Neural cell (in vitro differentiated cells): ENCODE results near the gene NUDT3. TPM values are rescaled to one million over a fixed set of nuclear protein-coding genes. Genes with fewer than 3 reads are reported as not detected.
A peak's percentile ranks its signal among the peaks of the same experiment; 100 is the strongest.

ENCODE experiments used
- H2AFZ ChIP-seq: fragments of 200-600, 300-800 bp; sonication (generic), shearing (Covaris generic); 2 replicates; pipeline ENCODE4 v1.6.0; 2014; ENCODE audit warnings: low read depth, mild to moderate bottlenecking, antibody characterized with exemption, low read length, moderate library complexity
- H3F3A ChIP-seq: fragments of 200-600 bp; shearing (Covaris generic); 2 replicates; pipeline ENCODE4 v1.6.1; 2016; ENCODE audit warnings: mild to moderate bottlenecking, moderate library complexity, mixed read lengths, antibody characterized with exemption, low read length; ENCODE audit not compliant: insufficient read depth, poor library complexity, severe bottlenecking
- H3K27ac ChIP-seq: fragments of 200-600, 300-800 bp; sonication (generic), shearing (Covaris generic); 2 replicates; pipeline ENCODE4 v1.5.1; 2014; ENCODE audit warnings: mild to moderate bottlenecking, low read length, moderate library complexity
- H3K27me3 ChIP-seq: fragments of 300-800, 200-600 bp; sonication (generic), shearing (Covaris generic); 2 replicates; pipeline ENCODE4 v1.6.0; 2014; ENCODE audit warnings: mild to moderate bottlenecking, low read depth, low read length, moderate library complexity; ENCODE audit not compliant: insufficient read depth
- H3K36me3 ChIP-seq: fragments of 300-800, 200-600 bp; sonication (generic), shearing (Covaris generic); 2 replicates; pipeline ENCODE4 v1.5.1; 2014; ENCODE audit warnings: mild to moderate bottlenecking, antibody characterized with exemption, low read length, moderate library complexity; ENCODE audit not compliant: insufficient read depth
- H3K4me2 ChIP-seq: fragments of 300-800, 200-600 bp; sonication (generic), shearing (Covaris generic); 2 replicates; pipeline ENCODE4 v1.6.0; 2014; ENCODE audit warnings: mild to moderate bottlenecking, low read length
- H3K4me3 ChIP-seq: fragments of 300-800, 200-600 bp; sonication (generic), shearing (Covaris generic); 2 replicates; pipeline ENCODE4 v1.5.1; 2014; ENCODE audit warnings: mild to moderate bottlenecking, low read length, moderate library complexity
- H3K79me2 ChIP-seq: fragments of 200-600 bp; shearing (Covaris generic); replicated peaks from 2 replicates; pipeline ENCODE4 v1.6.0; 2014; ENCODE audit warnings: mild to moderate bottlenecking, low read length, moderate library complexity; ENCODE audit not compliant: insufficient read depth
- H3K9ac ChIP-seq: fragments of 300-800, 200-600 bp; sonication (generic), shearing (Covaris generic); 2 replicates; pipeline ENCODE4 v1.6.1; 2016; ENCODE audit warnings: mild to moderate bottlenecking, low read length, mixed read lengths
- H3K9me2 ChIP-seq: fragments of 200-600 bp; shearing (Covaris generic); 2 replicates; pipeline ENCODE4 v1.6.1; 2016; ENCODE audit warnings: mild to moderate bottlenecking, low read length, mixed read lengths; ENCODE audit not compliant: insufficient read depth
- H3K9me3 ChIP-seq: fragments of 200-600, 300-800 bp; sonication (generic), shearing (Covaris generic); 2 replicates; pipeline ENCODE4 v1.6.1; 2016; ENCODE audit warnings: mild to moderate bottlenecking, mixed run types, low read length, moderate library complexity, mixed read lengths
- H4K20me1 ChIP-seq: fragments of 200-600 bp; shearing (Covaris generic); 2 replicates; pipeline ENCODE4 v1.6.1; 2016; ENCODE audit warnings: mild to moderate bottlenecking, mixed run types; ENCODE audit not compliant: insufficient read depth
- EP300 ChIP-seq: fragments of 450-650 bp; conservative IDR thresholded peaks from 2 replicates; pipeline ENCODE4 v1.6.1; 2014; ENCODE audit warnings: antibody characterized with exemption, mild to moderate bottlenecking, moderate library complexity; ENCODE audit not compliant: poor library complexity, severe bottlenecking
- EZH2 ChIP-seq: fragments of 200-600, 300-800 bp; shearing (Covaris generic), sonication (generic); IDR thresholded peaks from 2 replicates; pipeline ENCODE4 v1.6.1; 2014; ENCODE audit warnings: antibody characterized with exemption, low read length, borderline replicate concordance, mild to moderate bottlenecking; ENCODE audit not compliant: insufficient read depth, poor library complexity, severe bottlenecking
- MXI1 ChIP-seq: fragments of 450-650 bp; conservative IDR thresholded peaks from 2 replicates; pipeline ENCODE4 v1.6.1; 2014; ENCODE audit warnings: antibody characterized with exemption, mild to moderate bottlenecking; ENCODE audit not compliant: poor library complexity, severe bottlenecking
- POLR2AphosphoS5 ChIP-seq: IDR thresholded peaks from 2 replicates; pipeline ENCODE4 v1.6.1; 2012
- RAD21 ChIP-seq: fragments of 450-650 bp; conservative IDR thresholded peaks from 2 replicates; pipeline ENCODE4 v1.6.1; 2014; ENCODE audit warnings: antibody characterized with exemption, mild to moderate bottlenecking, moderate library complexity
- SMC3 ChIP-seq: fragments of 450-650 bp; conservative IDR thresholded peaks from 2 replicates; pipeline ENCODE4 v1.6.1; 2014; ENCODE audit warnings: antibody characterized with exemption, mild to moderate bottlenecking, moderate library complexity; ENCODE audit not compliant: poor library complexity
- TAF1 ChIP-seq: IDR thresholded peaks from 2 replicates; pipeline ENCODE4 v1.6.1; 2012; ENCODE audit warnings: low read depth
- polyA plus RNA-seq: library from polyadenylated mRNA; depleted of rRNA; stranded (reverse); fragments of >200 nt; gene quantifications from 2 replicates; pipeline ENCODE4 v1.2.3, GENCODE V29; 2014
- TF ChIP-seq, protein P1 (sequence below): IDR thresholded peaks from 2 replicates; pipeline ENCODE4 v1.6.1; 2012; ENCODE audit warnings: borderline replicate concordance
- TF ChIP-seq, protein P2 (sequence below): fragments of 450-650 bp; IDR thresholded peaks from 2 replicates; pipeline ENCODE4 v1.5.1; 2014; ENCODE audit warnings: antibody characterized with exemption, mild to moderate bottlenecking, moderate library complexity; ENCODE audit not compliant: poor library complexity, severe bottlenecking

The NUDT3 gene
- polyA plus RNA-seq, 1 donor from 2014 or later, result 80.2 TPM

DNA sequence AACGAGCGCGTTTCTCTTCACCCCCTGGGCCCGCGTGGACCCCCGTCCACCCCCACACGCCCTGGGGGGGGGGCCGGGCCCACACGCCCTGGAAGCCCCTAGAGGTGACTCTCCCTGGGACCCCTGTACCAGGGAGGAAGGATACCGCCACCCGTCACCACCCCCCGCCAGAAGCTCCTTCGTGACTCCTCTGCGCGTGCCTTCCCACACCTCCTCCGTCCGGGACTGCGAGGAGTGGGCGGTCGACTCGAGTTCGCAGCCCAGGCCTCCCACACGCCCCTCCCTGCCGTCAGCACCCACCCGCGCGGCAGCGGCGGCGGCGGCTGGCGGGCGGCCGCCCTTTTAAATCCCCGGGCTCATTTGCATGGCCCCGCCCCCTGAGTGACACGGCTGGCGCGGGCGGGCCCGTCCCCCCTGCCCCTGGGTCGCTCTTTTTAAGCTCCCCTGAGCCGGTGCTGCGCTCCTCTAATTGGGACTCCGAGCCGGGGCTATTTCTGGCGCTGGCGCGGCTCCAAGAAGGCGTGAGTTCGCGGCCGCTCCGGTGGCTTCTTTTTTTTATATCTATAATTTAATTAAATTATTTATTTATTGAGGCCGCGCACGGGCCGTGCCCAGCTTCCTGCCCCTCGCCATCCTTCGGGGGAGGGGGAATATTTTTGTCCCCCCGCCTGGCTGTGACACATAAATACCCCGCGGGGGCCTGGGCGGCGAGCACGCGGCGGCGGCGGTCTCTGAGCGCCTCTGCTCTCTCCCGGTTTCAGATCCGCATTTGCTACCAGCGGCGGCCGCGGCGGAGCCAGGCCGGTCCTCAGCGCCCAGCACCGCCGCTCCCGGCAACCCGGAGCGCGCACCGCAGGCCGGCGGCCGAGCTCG is 155.8 kb downstream of the NUDT3 start, which contains the start of gene HMGA1:
Gene HMGA1 (plus strand): TSS at position 431 of the 873 bp plus-strand sequence. CDS start 3,908 bp downstream, outside the sequence.
- H3K9me3 ChIP-seq, result no peaks in the 10 kb centered on the region
- H3K27me3 ChIP-seq, result peaks cover 6% of the 10 kb centered on the region
- H3K9ac ChIP-seq, result peak within 1 kb of the TSS; percentile 77
- TF ChIP-seq POLR2AphosphoS5 (peak; percentile 69), EP300 (peak; percentile 9)
- TF ChIP-seq, protein P1, sequence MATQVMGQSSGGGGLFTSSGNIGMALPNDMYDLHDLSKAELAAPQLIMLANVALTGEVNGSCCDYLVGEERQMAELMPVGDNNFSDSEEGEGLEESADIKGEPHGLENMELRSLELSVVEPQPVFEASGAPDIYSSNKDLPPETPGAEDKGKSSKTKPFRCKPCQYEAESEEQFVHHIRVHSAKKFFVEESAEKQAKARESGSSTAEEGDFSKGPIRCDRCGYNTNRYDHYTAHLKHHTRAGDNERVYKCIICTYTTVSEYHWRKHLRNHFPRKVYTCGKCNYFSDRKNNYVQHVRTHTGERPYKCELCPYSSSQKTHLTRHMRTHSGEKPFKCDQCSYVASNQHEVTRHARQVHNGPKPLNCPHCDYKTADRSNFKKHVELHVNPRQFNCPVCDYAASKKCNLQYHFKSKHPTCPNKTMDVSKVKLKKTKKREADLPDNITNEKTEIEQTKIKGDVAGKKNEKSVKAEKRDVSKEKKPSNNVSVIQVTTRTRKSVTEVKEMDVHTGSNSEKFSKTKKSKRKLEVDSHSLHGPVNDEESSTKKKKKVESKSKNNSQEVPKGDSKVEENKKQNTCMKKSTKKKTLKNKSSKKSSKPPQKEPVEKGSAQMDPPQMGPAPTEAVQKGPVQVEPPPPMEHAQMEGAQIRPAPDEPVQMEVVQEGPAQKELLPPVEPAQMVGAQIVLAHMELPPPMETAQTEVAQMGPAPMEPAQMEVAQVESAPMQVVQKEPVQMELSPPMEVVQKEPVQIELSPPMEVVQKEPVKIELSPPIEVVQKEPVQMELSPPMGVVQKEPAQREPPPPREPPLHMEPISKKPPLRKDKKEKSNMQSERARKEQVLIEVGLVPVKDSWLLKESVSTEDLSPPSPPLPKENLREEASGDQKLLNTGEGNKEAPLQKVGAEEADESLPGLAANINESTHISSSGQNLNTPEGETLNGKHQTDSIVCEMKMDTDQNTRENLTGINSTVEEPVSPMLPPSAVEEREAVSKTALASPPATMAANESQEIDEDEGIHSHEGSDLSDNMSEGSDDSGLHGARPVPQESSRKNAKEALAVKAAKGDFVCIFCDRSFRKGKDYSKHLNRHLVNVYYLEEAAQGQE, result no peak
- peaks cover 4% of the 10 kb centered on the region for H4K20me1 ChIP-seq
- H3F3A ChIP-seq, result no peaks in the 10 kb centered on the region
- H2AFZ ChIP-seq, result peak within 1 kb of the TSS; percentile 9
- peak within 1 kb of the TSS; percentile 76 for H3K4me2 ChIP-seq
- H3K27ac ChIP-seq, result peak within 1 kb of the TSS; percentile 49
- H3K9me2 ChIP-seq, result no peaks in the 10 kb centered on the region
- H3K36me3 ChIP-seq, result no peaks in the 10 kb centered on the region
- peak within 1 kb of the TSS; percentile 89 for H3K4me3 ChIP-seq
- peaks cover 24% of the 10 kb centered on the region for H3K79me2 ChIP-seq

DNA sequence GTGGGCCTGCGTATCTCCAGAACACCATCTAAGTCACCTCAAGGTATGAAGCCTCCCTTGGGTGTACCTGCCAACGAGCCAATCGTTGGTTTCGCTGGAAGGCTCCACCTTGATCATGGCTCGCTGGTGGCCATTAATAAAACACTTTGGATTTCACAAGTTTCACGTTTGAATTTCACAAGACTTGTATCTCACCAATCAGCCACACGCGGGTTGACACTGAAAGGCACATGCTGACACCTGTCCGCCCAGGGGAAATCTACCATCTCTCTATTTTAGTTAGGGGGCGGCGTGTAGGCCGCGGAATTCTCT is 156.4 kb downstream of the NUDT3 start:
- H3K27me3 ChIP-seq, result peaks cover 6% of the 10 kb centered on the region
- H3K36me3 ChIP-seq, result no peaks in the 10 kb centered on the region
- peak overlapping the region; percentile 77 for H3K9ac ChIP-seq
- H3K27ac ChIP-seq, result no peak overlapping the region
- H3K4me2 ChIP-seq, result peak overlapping the region; percentile 30
- peaks cover 4% of the 10 kb centered on the region for H4K20me1 ChIP-seq
- no peaks in the 10 kb centered on the region for H3K9me2 ChIP-seq
- peak overlapping the region; percentile 9 for H2AFZ ChIP-seq
- H3F3A ChIP-seq, result no peaks in the 10 kb centered on the region
- peak overlapping the region; percentile 64 for H3K4me3 ChIP-seq
- H3K79me2 ChIP-seq, result peaks cover 24% of the 10 kb centered on the region
- no peaks in the 10 kb centered on the region for H3K9me3 ChIP-seq
- TF ChIP-seq MXI1 (peak; percentile 19), EZH2 (no peak)

DNA sequence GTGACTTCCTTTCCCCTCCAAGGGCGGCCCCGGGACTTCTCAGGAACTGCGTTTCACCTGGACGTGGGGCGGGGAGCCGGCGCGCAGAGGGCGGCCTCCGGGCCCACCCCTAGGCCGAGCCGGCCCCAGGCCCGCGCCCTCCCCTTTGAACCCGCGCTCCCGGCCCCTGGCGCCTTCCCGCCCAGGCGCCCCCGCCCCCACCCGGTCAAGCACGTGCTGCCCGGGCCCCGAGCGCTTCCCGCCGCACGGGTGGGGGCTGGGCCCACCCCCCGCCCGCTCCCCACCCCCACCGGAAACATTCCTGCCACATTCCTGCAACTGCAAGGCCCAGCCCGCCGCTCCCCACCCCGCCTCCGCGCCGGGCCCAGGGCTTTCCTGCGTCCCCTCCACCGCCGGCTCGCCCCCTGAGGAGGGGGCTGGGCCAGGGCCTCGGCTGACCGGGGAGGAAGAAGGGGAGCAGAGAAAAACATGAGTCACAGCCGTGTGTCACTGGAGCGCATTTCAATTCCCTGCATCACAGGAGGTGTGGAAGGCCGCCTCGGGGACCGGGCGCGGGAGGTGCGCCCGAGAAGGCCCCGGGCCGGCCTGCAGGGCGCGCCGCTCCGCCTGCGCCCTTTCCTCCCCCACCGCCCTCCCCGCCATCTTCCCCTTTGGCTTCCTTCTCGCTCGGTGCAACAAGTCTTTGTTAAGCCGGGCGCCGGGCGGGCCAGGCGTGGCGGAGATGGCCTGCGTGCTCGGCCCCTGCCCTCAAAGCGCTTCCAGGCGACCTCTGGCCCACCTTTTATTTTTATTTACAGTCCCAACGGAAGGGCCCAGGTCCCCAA is 156.9 kb downstream of the NUDT3 start:
- no peak overlapping the region for H2AFZ ChIP-seq
- no peak overlapping the region for H3K27ac ChIP-seq
- no peaks in the 10 kb centered on the region for H3F3A ChIP-seq
- no peak overlapping the region for H3K4me2 ChIP-seq
- H3K27me3 ChIP-seq, result peaks cover 6% of the 10 kb centered on the region
- no peaks in the 10 kb centered on the region for H3K9me3 ChIP-seq
- no peak overlapping the region for H3K4me3 ChIP-seq
- peaks cover 4% of the 10 kb centered on the region for H4K20me1 ChIP-seq
- H3K79me2 ChIP-seq, result peaks cover 24% of the 10 kb centered on the region
- H3K9ac ChIP-seq, result no peak overlapping the region
- TF ChIP-seq MXI1, result no peak
- no peak for TF ChIP-seq EZH2
- TF ChIP-seq EP300, result no peak
- no peak for TF ChIP-seq SMC3
- no peak for TF ChIP-seq RAD21
- TF ChIP-seq TAF1, result no peak
- TF ChIP-seq, protein P2, sequence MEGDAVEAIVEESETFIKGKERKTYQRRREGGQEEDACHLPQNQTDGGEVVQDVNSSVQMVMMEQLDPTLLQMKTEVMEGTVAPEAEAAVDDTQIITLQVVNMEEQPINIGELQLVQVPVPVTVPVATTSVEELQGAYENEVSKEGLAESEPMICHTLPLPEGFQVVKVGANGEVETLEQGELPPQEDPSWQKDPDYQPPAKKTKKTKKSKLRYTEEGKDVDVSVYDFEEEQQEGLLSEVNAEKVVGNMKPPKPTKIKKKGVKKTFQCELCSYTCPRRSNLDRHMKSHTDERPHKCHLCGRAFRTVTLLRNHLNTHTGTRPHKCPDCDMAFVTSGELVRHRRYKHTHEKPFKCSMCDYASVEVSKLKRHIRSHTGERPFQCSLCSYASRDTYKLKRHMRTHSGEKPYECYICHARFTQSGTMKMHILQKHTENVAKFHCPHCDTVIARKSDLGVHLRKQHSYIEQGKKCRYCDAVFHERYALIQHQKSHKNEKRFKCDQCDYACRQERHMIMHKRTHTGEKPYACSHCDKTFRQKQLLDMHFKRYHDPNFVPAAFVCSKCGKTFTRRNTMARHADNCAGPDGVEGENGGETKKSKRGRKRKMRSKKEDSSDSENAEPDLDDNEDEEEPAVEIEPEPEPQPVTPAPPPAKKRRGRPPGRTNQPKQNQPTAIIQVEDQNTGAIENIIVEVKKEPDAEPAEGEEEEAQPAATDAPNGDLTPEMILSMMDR, result no peak
- TF ChIP-seq POLR2AphosphoS5, result no peak
- TF ChIP-seq, protein P1, result no peak
- H3K36me3 ChIP-seq, result no peaks in the 10 kb centered on the region
- no peaks in the 10 kb centered on the region for H3K9me2 ChIP-seq
